Transverse colon (tissue), 4 donors: Measurements from ENCODE around the gene CCL4L2.
"Not testable (repeated sequence)": the region's sequence is repeated elsewhere in the genome, so short reads cannot be mapped to it uniquely, and the experiment has no call there.

Experiments
- CTCF ChIP-seq, 5 experiments: fragments of 200-600 bp in 3 of 5; fragments of 450-650 bp in 2 of 5; sonication (generic) in 3 of 5; IDR thresholded peaks; 1 replicate in 2 of 5; 2 replicates in 3 of 5; pipeline ENCODE4 v1.5.1; 2016 to 2017; ENCODE audit warnings: antibody characterized with exemption in 5 of 5, inconsistent platforms in 3 of 5, mild to moderate bottlenecking in 2 of 5, moderate library complexity in 1 of 5
- EP300 ChIP-seq: sonication (generic); formaldehyde crosslinking; IDR thresholded peaks from one replicate; pipeline ENCODE4 v1.6.1; 2017; ENCODE audit warnings: antibody characterized with exemption, low read depth
- POLR2A ChIP-seq: fragments of 450-650 bp; IDR thresholded peaks from one replicate; pipeline ENCODE4 v1.6.1; 2016; ENCODE audit warnings: antibody characterized with exemption, mild to moderate bottlenecking, moderate library complexity
- POLR2AphosphoS5 ChIP-seq, 3 donors: sonication (generic); formaldehyde crosslinking; IDR thresholded peaks; one replicate each; pipeline ENCODE4 v1.6.1; 2016; ENCODE audit warnings: antibody characterized with exemption in 3 of 3

- not testable (repeated sequence) for TF ChIP-seq CTCF (IDR thresholded peaks at IDR 0.05); POLR2A; EP300; POLR2AphosphoS5 (IDR thresholded peaks at IDR 0.05)
Measured at GRCh38 chr17:36190549-36191330, 20.1 kb upstream of the CCL4L2 start.
